Esophagus (tissue), 2 donors: Measurements from ENCODE around the gene ERICH6B. TPM values are rescaled to one million over a fixed set of nuclear protein-coding genes. Genes with fewer than 3 reads are reported as not detected.

Experiments
- H3K27ac ChIP-seq, 2 donors: one replicate each; pipeline ENCODE4 v1.5.1; 2013; ENCODE audit warnings: low read depth in 2 of 2, mild to moderate bottlenecking in 2 of 2, inconsistent platforms in 1 of 2, low read length in 1 of 2, moderate library complexity in 1 of 2
- H3K27me3 ChIP-seq, 2 donors: one replicate each; pipeline ENCODE4 v1.6.1; 2013; ENCODE audit warnings: low read length in 2 of 2, control low read depth in 1 of 2, mild to moderate bottlenecking in 1 of 2; ENCODE audit not compliant: insufficient read depth in 2 of 2, control insufficient read depth in 1 of 2
- H3K36me3 ChIP-seq, 2 donors: one replicate each; pipeline ENCODE4 v1.6.1; 2013; ENCODE audit warnings: low read length in 1 of 2; ENCODE audit not compliant: control insufficient read depth in 2 of 2, insufficient read depth in 2 of 2
- H3K4me1 ChIP-seq, 2 donors: one replicate each; pipeline ENCODE4 v1.6.1; 2013; ENCODE audit warnings: low read length in 1 of 2; ENCODE audit not compliant: control insufficient read depth in 2 of 2, insufficient read depth in 2 of 2
- H3K4me3 ChIP-seq, 2 donors: one replicate each; pipeline ENCODE4 v1.5.1; 2013; ENCODE audit warnings: low read length in 2 of 2, mild to moderate bottlenecking in 2 of 2, low read depth in 1 of 2, moderate library complexity in 1 of 2
- H3K9me3 ChIP-seq, 2 donors: one replicate each; pipeline ENCODE4 v1.6.1; 2013; ENCODE audit warnings: mild to moderate bottlenecking in 2 of 2, low read depth in 1 of 2, low read length in 1 of 2, moderate library complexity in 1 of 2; ENCODE audit not compliant: control insufficient read depth in 2 of 2, insufficient read depth in 1 of 2
- WGBS, 2 donors: extraction: QIAGEN DNeasy Blood & Tissue Kit; methylation state at CpG; one replicate each; pipeline ENCODE4 v1.1.7; 2013; 5-methylcytosine and 5-hydroxymethylcytosine counted together
- polyA plus RNA-seq, 2 donors: library from polyadenylated mRNA; stranded (reverse); fragments of 200-250 nt; gene quantifications; one replicate each; pipeline ENCODE4 v1.2.3, GENCODE V29; 2013
- donor health status: healthy with polysubstance abuse.
- donor health status: Bipolar disorder and iron deficiency.

ERICH6B gene
- polyA plus RNA-seq, 2 donors = not detected

DNA sequence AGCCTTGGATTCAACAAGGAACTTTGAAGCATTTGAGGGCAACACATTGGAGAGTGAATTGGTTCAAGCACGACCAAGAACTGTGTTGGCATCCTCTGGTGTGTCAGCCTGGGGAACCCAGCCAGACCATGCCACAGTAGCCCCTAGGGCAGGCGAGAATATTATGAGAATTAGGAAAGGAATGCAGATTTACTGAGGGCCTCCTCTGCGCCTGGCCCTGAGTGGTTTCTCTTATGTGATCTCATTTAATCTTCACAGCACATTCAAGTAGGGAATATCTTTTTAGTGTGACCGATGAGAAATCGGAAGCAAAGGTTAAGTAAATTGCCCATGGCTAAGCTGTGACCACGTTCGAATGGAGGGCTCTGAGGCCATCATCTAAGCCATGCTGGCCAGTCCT, 15.3 kb upstream of the ERICH6B start:
- H3K9me3 ChIP-seq = no peaks in the 10 kb centered on the region
- H3K27me3 ChIP-seq = no peaks in the 10 kb centered on the region
- H3K36me3 ChIP-seq = no peaks in the 10 kb centered on the region
- H3K27ac ChIP-seq = no peak overlapping the region
- 66 to 71% methylated on average over 7 of the region's 7 CpGs for WGBS, 2 donors
- no peaks in the 10 kb centered on the region for H3K4me1 ChIP-seq
- no peak overlapping the region for H3K4me3 ChIP-seq

DNA sequence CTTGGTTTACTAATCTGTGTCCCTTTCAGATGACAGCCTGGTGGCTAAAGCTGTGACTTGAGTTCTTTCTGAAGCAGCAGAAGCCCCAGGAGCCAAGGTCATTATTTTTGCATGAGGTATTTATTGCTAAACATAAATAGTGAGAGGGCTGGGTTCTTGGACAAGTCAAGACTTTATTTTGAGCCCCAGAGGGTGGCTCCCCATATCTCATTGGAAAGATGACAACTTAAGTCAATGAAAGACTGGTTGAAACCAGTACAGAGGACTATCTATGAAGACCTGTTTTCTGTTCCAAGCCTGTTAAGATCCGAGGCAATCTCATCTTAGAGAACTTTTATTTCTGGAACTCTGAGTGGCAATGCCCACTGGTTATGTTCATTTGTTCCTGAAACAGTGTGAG, 14.4 kb upstream of the ERICH6B start:
- Histone ChIP-seq H3K36me3 (no peaks in the 10 kb centered on the region), H3K27ac (no peak overlapping the region), H3K27me3 (no peaks in the 10 kb centered on the region), H3K4me3 (no peak overlapping the region), H3K4me1 (no peaks in the 10 kb centered on the region), H3K9me3 (no peaks in the 10 kb centered on the region)
- 64 to 67% methylated on average over 1 of the region's 1 CpG for WGBS, 2 donors

- no peak overlapping the region for H3K27ac ChIP-seq
- no peaks in the 10 kb centered on the region for H3K36me3 ChIP-seq
- H3K9me3 ChIP-seq = no peaks in the 10 kb centered on the region
- H3K4me3 ChIP-seq = no peak overlapping the region
- no peaks in the 10 kb centered on the region for H3K4me1 ChIP-seq
- WGBS, 2 donors = 83 to 86% methylated on average over 3 of the region's 3 CpGs
- peaks cover 0 to 1% of the 10 kb centered on the region in 2 donors for H3K27me3 ChIP-seq
Measured at GRCh38 chr13:45628094-45628493, 12.6 kb upstream of the ERICH6B start.

GRCh38 chr13:45627656-45628055, 12.1 kb upstream of the ERICH6B start:
- 51 to 56% methylated on average over 1 of the region's 1 CpG for WGBS, 2 donors

GRCh38 chr13:45626731-45627374, 11.3 kb upstream of the ERICH6B start:
- H3K4me3 ChIP-seq = no peak overlapping the region
- H3K27me3 ChIP-seq = peaks cover 0 to 4% of the 10 kb centered on the region in 2 donors
- no peaks in the 10 kb centered on the region for H3K36me3 ChIP-seq
- WGBS, 2 donors = 53 to 55% methylated on average over 4 of the region's 4 CpGs
- no peaks in the 10 kb centered on the region for H3K9me3 ChIP-seq
- H3K4me1 ChIP-seq = no peaks in the 10 kb centered on the region
- no peak overlapping the region for H3K27ac ChIP-seq

More at GRCh38 chr13:45627656-45628055, 12.1 kb upstream of the ERICH6B start:
- no peaks in the 10 kb centered on the region for H3K9me3 ChIP-seq
- H3K27me3 ChIP-seq = peaks cover 0 to 4% of the 10 kb centered on the region in 2 donors
- no peaks in the 10 kb centered on the region for H3K36me3 ChIP-seq
- H3K27ac ChIP-seq = no peak overlapping the region
- no peak overlapping the region for H3K4me3 ChIP-seq
- no peaks in the 10 kb centered on the region for H3K4me1 ChIP-seq

DNA sequence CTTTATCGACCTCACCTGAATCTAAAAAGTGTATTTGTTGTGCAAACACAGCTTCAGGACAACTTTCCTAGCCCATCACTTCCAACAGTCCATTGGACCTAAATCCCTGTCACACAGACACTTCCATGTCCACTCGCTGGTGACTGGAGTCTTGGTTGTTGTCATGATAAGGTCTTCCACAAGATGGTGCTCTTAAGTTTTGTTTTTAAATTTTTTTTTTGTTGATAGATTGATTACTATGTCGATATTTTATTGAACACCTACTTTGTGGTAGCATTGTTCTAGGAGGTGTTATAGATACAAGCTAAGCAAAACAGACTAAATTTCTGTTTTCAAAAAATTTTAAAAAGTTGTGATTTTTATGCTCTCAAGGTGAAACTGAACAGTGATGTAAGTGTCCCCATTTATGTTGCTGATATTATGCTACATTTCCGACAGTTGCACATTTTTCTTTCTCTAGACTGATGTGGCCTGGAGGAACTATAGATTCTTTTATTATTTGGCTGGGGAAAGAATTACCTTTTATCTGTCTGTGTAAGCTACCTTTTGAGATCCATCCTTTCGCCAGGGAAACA, 8.1 kb upstream of the ERICH6B start:
- Histone ChIP-seq H3K4me3 (no peak overlapping the region), H3K36me3 (no peaks in the 10 kb centered on the region), H3K9me3 (no peaks in the 10 kb centered on the region), H3K4me1 (no peaks in the 10 kb centered on the region), H3K27me3 (peaks cover 0 to 6% of the 10 kb centered on the region in 2 donors), H3K27ac (no peak overlapping the region)
- WGBS, 2 donors = 39 to 44% methylated on average over 5 of the region's 5 CpGs

DNA sequence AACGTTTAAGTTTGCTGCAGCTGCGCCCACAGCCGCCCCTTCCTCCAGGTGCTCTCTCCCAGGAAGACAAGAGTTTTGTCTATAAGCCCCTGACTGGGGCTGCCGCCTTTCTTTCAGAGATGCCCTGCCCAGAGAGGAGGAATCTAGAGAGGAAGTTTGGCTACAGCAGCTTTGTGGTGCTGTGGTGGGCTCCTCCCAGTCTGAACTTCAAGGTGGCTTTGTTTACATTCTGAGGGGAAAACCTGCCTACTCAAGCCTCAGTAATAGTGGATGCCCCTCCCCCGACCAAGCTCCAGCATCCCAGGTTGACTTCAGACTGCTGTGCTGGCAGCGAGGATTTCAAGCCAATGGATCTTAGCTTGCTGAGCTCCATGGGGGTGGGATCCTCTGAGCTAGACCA, 6.4 kb upstream of the ERICH6B start:
- Histone ChIP-seq H3K9me3 (no peaks in the 10 kb centered on the region), H3K4me3 (no peak overlapping the region), H3K27me3 (peaks cover 0 to 6% of the 10 kb centered on the region in 2 donors), H3K36me3 (no peaks in the 10 kb centered on the region), H3K27ac (no peak overlapping the region), H3K4me1 (no peaks in the 10 kb centered on the region)
- WGBS, 2 donors = 18 to 26% methylated on average over 6 of the region's 6 CpGs

GRCh38 chr13:45607931-45608330, 7.6 kb downstream of the ERICH6B start:
- H3K4me1 ChIP-seq = no peaks in the 10 kb centered on the region
- 56 to 65% methylated on average over 3 of the region's 3 CpGs for WGBS, 2 donors
- no peak overlapping the region for H3K27ac ChIP-seq
- H3K4me3 ChIP-seq = no peak overlapping the region
- H3K36me3 ChIP-seq = no peaks in the 10 kb centered on the region
- no peaks in the 10 kb centered on the region for H3K27me3 ChIP-seq
- no peaks in the 10 kb centered on the region for H3K9me3 ChIP-seq

- no peaks in the 10 kb centered on the region for H3K36me3 ChIP-seq
- 56 to 63% methylated on average over 4 of the region's 4 CpGs for WGBS, 2 donors
- H3K4me3 ChIP-seq = no peak overlapping the region
- H3K9me3 ChIP-seq = no peaks in the 10 kb centered on the region
- H3K4me1 ChIP-seq = no peaks in the 10 kb centered on the region
- no peak overlapping the region for H3K27ac ChIP-seq
- H3K27me3 ChIP-seq = no peaks in the 10 kb centered on the region
Measured at GRCh38 chr13:45604892-45605291, 10.6 kb downstream of the ERICH6B start.

DNA sequence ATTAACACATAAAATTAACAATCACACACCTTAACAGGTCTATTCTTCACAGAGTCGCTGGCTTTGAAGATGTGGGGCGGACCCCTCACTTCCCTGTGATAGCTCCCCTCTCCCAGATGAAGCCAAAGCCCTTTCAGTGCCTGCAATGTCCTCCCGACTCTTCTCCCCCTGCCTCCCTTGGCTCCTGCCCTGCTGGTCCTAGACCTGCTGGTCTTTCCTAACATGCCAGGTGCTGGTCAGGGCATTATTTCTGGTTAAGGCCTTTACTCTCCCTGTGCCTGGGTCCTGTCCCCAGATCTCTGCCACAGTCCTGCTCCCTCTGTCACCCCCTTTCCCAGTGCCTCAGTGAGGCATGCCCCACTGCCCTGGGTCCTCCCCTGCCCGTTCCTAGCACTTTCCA, 12.2 kb downstream of the ERICH6B start:
- WGBS, 2 donors = 82 to 89% methylated on average over 4 of the region's 4 CpGs
- H3K36me3 ChIP-seq = no peaks in the 10 kb centered on the region

More for the DNA sequence above, 12.2 kb downstream of the ERICH6B start:
- Histone ChIP-seq H3K9me3 (no peaks in the 10 kb centered on the region), H3K4me1 (no peaks in the 10 kb centered on the region), H3K27me3 (no peaks in the 10 kb centered on the region), H3K27ac (no peak overlapping the region), H3K4me3 (no peak overlapping the region)
